Activated gamma-delta T cell treated with Interleukin-2 at 50 U/mL for 16 hours (primary cell): ENCODE measurements around the gene MAP3K9.

ENCODE experiments used
- DNase-seq: peaks from one replicate; pipeline ENCODE4 v3.0.0-alpha.2; 2020

The MAP3K9 gene

DNA sequence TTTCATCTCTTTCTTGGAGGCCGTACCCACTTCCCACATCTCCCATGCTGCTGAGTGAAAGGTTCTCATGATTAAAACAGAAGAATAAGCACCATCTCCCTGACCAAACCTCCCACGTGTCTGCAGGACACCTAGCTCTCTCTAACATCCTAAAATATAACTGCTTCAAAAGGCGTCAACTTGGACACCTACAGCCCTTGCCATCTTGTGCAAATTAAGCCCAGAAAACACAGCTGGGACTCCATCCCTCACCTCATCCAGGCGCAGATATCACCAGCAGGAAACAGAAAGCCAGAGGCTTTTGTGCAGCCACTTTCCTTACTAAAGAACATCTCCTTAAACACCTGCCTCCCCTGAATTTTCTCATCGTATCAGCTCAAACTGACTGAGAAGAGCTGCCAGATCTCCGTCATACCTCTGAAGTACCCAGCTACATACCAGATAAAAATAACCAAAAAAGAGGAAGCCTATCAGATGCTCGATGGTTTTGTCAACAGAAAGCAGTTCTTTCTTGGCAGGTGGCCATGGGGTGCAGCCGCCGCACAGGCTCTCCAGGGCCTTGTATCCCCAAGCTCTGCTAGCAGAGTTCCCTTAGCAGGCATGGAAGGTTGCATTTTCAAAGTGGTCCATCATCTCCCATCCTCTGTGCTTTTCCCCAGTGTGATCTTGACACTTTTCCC is 28.8 kb downstream of the MAP3K9 start:
- DNase-seq = no peak

DNA sequence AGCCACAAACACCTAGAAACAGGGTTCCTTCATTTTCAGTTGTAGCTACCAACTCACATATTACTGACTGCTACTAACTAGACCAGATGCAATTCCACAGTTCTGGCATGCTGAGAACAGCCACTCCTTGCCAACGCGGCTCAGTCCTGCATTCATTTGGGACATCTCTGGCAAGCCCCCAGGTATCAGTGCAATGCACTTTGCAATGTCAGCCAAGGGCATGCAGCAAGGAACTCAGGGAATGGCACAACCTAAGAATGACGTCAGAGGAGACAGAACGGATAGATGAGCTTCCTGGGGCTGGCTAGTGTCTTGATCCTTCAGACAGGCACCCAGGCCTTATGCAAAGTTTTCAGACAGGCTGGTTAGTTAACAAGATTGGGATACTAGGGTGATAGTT is 29.6 kb downstream of the MAP3K9 start:
- DNase-seq = no peak

DNA sequence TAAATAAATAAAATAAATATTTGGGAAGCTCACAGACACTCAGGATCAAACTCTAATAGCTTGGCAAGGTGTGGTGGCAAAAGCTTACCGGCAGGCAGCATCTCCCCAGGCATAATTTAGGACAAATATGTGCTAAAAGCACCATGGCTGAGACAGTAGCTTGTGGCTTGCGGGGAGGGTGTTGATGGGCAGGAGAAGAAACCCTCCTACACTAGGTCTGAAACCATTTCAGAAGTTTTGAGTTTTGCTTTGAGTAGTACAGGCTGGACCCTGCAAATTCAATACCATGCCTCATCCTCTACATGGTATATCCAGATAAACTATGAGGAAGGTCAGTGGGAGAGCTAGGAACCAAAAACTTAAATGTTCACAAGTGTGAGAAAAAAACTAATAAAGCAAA is 33.1 kb downstream of the MAP3K9 start:
- no peak for DNase-seq

DNA sequence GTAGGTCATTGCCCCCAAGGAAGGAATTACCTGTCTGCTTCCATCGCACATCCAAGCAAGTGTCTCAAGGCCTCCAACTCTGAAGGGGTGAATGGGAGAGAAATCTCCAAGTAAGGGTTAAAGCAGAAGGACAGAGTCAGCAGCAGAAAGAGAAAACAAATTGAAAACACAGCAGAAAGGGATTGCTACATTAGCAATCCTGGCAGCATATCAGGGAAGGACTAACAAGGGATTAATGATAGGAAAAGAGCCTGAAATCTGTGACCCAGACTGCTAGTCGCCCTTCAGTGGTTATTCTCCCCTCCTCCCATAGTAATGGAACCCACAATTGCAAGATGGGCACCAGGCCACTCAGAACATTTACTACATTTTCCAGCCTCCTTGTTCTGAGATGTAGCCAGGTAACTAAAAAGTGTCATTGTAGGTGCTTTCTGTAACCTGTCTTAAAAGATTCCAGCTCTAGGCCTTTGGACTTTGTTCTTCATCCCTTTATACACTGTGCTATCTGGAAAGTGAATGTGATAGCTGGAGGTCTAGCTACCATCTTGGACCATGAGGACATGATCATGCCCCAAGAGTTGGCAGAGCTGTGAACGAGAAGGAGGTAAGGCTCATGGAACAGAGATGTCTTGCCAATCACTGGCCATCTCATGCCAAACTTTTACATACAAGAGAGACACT is 36.0 kb downstream of the MAP3K9 start:
- DNase-seq = no peak

DNA sequence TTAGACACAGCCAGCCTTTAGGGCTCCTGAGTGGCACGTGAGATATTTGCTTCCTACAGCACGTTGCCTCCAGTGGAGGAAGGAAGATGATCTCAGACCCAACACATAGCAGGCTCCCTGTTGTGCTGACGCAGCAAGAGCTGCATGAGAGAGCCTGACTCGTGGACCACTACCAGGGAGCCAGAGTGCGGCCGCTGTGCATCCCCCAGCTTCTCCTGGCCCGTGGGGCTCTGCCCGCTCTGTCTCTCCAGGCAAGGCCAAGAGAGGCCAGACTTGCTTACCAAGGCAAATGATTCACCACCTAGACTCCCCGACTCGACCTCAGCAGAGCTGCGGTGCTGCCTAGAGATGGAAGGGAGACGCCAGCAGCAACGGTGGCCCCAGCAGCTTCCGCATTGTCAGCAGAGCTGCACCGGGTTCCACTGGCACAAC is 37.5 kb downstream of the MAP3K9 start:
- DNase-seq = no peak

DNA sequence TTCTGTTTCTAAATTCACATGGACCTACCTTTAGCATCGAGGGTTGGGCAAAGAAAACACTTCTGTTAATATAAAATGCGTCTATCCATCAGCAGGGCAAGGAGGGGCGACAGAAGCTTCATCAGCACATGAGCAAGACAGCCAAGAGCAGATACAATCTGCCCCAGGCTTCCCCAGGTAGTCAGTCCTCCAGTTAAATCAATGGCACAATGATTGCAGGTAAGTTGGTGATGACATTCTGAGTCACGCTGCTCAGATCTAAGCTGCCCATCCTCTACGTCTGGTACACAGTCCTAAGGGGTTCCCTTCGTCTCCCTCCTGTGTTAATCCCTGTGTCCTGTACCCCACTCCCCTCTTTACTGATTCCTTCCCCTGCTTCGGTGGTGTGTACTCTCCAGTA is 38.8 kb downstream of the MAP3K9 start:
- no peak for DNase-seq

DNA sequence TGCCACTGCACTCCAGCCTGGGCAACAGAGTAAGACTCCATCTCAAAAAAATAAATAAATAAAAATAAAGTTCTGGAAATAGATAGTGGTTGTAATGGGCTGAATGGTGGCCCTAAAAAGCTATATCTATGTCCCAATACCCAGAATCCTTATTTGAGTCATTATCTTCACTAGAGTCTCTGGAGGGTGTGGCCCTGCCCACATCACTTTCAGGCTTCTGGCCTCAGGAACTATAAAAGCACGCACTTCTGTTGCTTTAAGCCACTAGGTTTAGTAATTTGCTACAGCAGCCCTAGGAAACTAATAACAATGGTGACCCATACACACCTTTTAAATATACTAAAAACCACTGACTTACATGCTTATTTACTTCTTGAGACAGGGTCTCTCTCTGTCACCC is 49.9 kb downstream of the MAP3K9 start:
- no peak for DNase-seq

DNA sequence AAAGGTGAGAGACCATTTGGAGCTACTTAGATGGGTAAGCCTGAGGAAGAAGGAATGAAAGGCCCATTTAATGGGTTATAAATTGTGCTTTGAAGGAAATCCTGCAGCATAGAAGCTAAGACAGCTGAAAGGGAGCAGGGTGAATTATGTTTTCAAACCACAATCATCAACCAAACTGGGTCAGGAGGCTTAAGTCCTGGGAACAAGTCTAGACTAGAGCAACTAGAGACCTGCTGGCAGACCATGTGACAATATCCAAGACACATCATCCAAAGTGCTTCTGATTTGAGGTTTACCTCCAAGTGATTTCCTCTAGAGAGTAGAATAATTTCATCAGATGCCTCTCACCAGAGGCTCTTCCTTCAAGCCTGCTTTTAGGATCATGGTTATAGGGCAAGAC is 53.7 kb downstream of the MAP3K9 start:
- DNase-seq = no peak

DNA sequence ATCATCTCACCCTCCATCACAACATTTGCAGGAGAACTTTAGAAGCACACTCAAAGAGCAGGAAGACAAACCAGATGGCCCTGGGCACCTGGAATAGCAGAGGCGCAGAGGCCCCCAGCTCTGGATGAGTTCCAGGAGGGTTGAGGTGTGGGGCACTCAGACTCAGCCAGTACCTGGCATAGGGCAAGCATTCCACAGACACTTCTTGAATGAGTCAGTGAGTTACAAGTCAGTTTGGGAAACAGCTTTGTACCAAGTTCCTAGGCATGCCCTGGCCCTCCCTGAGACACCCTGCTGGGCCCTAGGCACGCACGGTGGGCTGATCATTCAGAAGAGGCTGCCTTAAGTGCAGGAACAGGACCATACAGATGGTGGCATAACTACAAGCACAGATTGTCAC is 54.3 kb downstream of the MAP3K9 start:
- no peak for DNase-seq

DNA sequence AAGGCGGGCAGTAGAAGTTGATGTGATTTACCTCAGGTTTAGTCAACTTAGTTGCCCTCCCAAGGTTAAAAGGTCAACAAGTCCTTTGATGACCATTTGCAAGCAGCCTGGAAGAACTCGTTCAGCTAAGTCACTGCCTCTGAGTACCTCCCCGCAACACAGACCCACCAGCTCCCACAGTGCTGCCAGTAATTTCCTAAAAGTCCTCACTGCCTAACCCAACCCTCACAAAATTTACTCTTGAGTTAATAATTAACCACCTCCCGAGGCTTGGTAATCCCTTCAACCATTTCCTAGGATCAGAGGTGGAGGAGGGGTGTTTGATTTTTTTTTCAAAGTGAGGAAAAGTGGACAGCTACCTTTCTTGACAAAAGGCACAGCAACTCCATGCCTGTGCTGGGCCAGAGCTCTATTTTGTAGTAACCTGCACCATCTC is 55.8 kb downstream of the MAP3K9 start:
- DNase-seq = no peak

DNA sequence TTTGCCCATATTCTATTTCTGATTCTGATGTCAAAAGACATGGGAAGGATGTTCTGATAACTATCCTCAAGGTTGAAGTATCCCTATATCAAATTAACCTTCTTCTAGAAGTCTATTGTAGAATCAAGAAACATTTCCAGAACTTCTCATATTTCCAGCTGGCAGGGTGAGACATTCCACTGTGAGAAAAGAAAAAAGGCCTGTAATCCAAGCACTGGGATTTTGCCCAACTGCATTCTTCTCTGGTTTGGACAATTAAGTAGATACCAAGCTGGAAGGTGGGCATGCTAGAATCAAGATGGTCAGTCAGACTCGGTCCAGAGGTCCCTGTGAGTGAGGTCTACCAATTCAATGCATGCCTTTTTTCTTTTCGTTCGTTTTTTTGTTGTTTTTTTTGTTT is 60.9 kb downstream of the MAP3K9 start:
- no peak for DNase-seq

DNA sequence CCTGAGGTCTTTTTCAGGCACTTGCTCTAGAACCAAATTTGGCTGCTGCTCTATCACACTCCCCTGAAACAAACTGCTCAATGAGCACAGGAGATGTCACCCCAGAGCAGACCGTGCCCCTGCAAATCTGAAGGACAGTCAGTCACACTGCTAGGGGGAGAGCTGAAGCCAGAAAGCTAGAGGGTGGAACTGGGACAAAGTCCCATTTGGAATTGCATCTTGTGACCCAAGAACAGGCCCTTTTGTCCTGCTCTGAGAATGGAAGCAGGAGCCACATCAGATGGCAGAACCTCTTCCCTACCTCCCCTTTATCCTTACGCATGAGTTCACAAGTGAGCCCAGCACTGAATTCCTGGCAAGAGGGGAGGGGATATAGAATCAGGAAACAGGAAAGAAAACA is 64.7 kb downstream of the MAP3K9 start:
- DNase-seq = no peak

DNA sequence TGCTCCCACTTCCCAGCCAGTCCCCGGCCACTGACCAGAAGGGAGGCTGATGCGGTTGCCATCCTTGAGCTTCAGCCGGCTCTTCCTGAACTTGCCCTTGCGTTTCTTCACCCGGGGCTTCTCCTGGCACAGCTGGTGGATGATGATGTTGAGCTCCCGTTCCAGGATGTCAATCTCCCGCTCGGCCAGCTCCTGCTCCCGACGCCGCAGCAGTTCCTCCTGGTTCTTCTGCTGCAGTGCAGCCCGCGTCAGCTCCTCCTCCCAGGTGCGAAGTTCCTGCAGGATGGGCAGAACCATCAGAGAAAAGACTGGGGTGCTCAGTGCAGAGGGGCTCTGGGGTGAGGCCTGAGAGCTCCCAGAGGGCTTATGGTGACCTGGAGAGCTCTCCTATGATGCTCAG is 67.0 kb downstream of the MAP3K9 start:
- no peak for DNase-seq

DNA sequence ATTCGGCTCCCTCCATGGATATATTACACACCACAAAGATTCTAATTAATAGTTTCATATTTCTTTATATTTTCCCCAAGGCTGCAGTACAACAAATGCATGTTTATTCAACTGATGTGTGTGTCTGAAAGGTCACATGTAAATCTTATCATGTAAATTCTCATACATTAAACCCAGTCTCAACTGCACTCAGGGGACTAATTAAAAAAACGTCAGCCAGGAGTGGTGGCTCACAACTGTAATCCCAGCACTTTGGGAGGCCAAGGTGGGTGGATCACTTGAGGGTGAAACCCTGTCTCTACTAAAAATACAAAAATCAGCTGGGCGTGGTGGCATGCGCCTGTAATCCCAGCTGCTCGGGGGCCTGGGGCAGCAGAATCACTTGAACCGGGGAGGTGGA is 67.8 kb downstream of the MAP3K9 start:
- no peak for DNase-seq

DNA sequence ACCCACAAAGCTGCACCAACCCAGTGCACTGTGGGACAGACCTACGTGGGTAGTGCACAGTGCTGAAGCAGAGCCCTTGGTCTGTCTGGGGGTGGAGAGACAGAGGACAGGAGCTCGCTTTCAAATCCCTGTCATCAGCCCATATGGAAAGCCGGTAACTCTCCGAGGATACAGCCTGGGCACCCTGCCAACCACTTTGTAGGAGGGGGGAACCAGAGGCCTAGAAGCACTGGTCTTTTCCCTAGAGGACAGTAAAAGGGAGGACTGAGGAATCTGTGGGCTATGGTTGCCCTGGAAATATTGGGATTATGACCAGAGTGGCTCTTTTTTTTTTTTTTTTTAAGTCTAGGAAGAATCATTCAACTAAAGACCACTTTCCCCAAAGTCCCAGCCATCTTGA is 74.3 kb downstream of the MAP3K9 start:
- DNase-seq = no peak

DNA sequence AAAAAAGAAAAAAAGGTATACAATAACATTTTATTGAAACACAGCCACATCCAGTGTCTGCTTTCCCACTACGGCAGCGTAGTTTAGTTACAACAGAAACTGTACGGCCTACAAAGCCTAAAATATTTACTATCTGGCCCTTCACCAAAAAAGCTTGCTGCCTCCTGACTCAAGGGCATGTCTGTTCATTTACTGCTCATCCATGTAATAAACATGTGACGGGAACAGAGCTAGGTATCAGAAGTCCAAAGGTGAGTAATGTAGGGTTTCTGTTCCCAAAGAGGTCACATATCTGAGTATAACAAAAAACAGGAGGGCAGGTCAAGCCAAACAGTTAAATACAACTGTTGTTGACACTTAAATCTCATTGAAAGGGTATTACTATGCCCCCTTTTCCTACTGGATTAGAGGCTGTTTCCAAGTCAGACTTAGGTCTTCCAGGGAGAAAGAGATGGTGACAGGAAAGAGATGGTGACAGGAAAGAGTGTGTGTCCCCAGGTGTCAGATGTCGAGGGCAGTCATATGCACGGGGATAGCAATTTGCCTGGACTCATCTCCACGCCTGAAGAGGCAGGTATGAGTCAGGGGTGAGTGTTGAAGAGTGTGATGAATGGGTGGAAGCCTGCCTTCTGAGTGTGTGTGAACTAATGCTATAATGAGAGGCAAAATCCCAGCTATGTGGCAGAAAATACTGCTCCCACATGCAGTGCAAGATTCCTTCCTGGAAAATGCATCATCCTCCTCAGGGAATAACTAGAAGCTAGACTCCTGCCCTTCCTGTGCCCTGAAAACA is 77.7 kb downstream of the MAP3K9 start:
- no peak for DNase-seq

DNA sequence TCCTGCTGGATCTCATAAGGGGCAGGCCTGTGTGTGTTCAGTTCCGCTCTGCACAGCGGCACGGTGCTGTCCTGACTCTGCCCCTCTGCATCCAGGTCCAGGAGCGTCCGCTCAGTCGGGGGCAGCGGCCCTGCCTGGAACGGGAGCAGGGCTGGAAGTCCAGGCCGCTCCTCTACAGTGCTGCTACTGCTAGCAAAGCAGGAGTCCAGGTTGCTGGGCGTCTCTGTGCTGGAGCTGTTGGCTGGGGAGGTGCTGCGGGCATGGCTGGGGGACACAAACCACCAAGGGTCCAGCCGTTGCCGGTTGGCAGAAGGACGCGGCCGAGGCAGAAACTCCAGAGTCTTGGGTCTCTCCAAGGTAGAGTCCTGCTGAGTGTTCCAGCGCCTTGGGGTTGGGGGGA is 78.9 kb downstream of the MAP3K9 start:
- no peak for DNase-seq

DNA sequence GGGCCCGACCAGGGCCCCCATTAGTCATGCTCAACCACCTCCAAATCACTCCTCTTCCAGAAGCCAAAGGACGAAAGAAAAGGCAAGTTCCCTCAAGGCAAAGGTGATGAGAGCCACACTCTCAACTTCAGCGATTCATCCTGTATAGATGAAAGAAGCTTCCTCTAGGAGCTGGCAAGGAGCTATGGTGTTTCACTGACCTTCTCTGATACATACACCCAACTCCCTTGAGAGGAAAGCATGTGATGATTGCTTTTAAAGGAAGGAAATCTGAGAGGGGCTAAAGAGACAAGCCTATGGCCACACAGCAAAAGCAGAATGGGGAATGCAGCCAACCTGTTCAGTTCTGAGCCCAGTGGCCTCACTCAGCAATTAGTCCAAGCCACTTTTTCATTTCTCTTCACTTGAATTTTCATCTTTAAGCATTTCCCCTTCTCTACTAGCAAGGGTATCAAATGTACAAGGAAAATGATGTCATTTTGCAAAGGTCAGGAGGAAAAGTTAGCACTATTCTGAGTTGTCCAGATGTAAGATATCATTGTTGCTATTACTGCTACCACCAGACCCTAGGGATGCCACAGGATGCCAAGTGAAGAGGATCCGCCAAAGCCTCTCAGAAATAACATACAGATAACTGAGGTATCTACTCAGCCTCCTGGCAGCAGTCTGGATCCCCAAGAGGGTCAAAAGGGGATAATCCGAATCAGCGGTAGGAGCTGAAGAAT is 82.5 kb downstream of the MAP3K9 start:
- DNase-seq = no peak

DNA sequence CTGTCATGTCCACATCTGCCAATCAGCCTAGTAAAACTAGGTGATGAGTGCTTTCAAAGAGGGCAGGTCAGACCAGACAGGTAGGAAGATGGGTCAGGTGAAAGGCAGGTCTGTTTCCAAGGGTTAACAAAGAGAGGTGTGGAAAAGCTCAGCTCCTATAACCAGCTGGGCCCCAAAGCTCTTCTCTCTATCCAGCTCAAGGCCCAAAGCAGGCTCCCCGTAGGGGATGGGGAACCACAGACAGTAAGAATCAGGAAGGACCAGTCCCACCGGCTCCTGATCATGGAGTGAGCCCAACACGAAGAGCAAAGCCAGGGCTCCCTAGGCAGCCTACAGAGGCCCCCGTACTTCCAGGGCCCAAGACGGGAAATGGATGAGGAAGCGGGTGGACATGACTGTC is 84.4 kb downstream of the MAP3K9 start:
- DNase-seq = no peak

DNA sequence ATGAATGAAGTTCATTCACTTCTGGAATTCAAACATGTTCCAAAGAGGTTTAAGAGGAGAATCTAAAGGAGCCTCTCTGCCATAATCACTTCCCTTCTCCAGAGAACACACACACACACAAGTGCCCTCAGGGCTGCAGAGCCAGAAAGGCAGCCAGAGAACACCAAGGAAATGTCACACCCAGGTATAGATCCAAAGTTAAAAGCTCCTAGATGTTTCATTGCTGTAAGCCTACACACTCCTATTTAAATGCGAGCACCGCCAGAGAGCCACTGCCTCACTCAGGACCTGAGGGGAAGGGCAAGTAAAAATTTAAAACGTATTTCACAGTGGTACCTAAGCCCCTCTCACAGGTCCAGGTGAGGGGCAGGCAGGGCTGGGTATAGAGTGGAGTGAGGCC is 85.2 kb downstream of the MAP3K9 start:
- no peak for DNase-seq

DNA sequence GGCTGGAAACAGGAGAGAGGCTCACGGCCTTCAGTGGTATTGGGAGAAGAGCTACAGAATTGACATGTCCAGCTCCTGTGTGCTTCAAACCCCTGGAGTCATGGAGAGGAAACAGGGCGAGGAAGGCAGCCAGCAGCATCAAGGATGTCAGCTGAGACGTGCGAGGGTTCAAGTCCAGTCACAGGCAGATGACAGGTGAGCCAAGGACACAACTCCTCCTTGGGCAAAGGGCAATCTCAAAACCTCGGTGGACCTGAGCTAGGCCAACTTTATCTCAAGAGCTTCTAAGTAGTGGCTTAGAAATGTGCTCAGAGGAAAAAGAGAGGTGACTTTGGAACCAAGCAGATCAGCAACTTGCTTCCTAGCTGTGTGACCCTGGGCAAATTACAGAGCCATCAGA is 86.0 kb downstream of the MAP3K9 start:
- no peak for DNase-seq

DNA sequence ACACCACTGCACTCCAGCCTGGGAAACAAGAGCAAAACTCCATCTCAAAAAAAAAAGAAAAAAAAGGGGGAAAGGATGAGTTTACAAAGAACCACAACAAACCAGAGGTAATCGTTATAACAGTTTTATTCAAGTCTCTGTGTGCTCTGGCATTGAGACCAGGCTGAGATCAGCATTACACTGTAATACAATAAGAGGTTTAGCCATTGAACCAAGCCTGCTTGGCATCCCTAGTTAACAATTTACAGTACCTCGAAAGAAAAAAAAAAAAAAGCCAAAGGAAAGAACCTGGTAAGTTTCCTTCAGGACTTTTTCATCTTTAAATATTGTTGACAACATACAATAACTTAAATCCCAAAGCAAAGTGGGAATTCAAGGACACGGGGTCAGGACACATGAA is 86.9 kb downstream of the MAP3K9 start:
- no peak for DNase-seq

DNA sequence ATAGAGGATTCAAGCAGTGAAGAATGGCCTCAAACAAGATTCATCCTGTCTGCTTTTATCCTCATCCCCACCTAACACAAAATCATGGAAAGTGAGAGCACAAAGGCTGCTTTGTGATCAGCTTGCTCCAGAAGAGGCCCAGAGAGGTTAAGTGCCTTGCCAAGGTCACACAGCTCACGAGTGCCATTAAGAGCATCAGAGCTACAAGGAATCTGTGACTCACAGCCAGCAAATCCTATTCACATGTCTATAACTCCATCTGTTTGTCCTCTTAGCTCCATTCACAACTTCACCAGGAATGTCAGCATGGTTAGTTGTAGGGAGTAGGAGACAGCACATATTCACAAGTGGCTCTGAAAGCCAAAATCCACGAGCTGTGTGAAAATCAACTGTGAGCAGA is 87.8 kb downstream of the MAP3K9 start:
- DNase-seq = no peak
